GM13976 (cell line): Measurements from ENCODE around the gene ETS1.

Experiments used
- DNase-seq: peaks from one replicate; pipeline ENCODE4 v3.0.0; 2012; ENCODE audit warnings: low spot score
- in situ Hi-C: fragments of 300-500 bp; cut with MboI; formaldehyde crosslinking; loops from one replicate; pipeline ENCODE4 v1.12.0; 2022; ENCODE audit warnings: low sequenced_read_pairs, mixed read lengths, inconsistent platforms; ENCODE audit not compliant: unreplicated experiment
- TF ChIP-seq, protein P1 (sequence below): IDR thresholded peaks from 2 replicates; pipeline ENCODE4 v1.5.1; 2012; ENCODE audit warnings: borderline replicate concordance, mild to moderate bottlenecking; ENCODE audit not compliant: insufficient read depth; ENCODE audit errors: extremely low read depth, missing control alignments, control extremely low read depth

ETS1 gene

DNA sequence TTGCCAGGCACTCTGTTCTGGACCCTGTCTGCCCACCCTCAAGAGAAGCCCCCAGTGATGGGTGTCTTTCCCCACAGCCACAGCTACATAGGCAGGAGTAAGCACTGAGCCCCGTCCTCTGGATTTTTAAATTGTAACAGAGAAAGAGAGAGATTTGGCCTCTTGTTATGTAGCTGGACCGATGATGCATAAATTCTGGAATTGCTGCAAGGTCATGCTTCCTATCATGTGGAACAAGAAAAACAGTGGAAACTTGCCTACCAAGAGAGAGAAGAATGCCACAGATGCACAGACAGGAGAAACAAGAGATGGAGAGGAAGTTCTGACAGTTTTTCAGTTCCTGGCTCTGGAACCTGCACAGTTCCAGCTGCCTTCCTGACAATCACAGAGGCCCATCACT lies 150.2 kb downstream of the ETS1 start:
- in situ Hi-C loops: no loop called here
- TF ChIP-seq, protein P1, sequence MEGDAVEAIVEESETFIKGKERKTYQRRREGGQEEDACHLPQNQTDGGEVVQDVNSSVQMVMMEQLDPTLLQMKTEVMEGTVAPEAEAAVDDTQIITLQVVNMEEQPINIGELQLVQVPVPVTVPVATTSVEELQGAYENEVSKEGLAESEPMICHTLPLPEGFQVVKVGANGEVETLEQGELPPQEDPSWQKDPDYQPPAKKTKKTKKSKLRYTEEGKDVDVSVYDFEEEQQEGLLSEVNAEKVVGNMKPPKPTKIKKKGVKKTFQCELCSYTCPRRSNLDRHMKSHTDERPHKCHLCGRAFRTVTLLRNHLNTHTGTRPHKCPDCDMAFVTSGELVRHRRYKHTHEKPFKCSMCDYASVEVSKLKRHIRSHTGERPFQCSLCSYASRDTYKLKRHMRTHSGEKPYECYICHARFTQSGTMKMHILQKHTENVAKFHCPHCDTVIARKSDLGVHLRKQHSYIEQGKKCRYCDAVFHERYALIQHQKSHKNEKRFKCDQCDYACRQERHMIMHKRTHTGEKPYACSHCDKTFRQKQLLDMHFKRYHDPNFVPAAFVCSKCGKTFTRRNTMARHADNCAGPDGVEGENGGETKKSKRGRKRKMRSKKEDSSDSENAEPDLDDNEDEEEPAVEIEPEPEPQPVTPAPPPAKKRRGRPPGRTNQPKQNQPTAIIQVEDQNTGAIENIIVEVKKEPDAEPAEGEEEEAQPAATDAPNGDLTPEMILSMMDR: no peak
- no peak for DNase-seq

DNA sequence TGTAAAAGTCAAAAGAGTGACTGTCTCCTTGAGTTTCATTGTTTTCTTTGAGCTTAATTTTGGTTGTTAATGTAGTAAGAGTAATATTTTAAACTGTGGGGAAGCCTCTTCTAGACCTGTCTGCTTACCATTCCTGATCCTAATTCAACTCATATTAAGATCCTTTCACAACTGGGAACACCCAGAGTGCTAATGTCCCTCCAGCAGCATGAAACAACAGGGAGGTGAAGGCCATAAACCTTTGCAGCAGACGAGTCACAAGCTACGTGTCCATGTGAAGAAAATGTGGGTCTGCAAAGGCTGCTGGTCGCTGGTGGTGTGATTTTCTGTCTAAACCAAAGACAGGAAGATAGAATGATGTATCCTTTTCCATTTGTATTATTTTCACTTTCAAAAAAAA lies 152.5 kb downstream of the ETS1 start:
- DNase-seq: no peak
- in situ Hi-C loops: no loop called here
- TF ChIP-seq, protein P1: no peak

DNA sequence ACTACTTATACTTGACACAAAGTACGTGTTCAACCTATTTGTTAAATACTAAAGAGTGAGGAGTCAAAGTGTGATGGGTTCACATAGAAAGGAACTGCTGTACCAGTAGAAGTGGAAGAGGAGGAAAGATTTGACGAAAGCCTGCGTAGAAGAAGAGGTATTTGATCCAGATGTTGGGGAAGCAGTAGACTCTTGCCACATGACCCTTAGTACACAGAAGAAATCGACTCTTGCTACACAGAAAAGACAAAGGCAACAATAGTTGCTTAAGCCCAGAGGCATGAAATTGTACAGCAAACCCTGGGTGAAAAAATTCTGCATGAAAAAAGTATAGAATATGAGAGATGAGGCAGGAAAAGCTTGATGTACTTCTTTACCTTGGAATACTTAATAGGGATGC lies 152.9 kb downstream of the ETS1 start:
- no peak for DNase-seq
- in situ Hi-C loops: no loop called here
- TF ChIP-seq, protein P1: no peak

DNA sequence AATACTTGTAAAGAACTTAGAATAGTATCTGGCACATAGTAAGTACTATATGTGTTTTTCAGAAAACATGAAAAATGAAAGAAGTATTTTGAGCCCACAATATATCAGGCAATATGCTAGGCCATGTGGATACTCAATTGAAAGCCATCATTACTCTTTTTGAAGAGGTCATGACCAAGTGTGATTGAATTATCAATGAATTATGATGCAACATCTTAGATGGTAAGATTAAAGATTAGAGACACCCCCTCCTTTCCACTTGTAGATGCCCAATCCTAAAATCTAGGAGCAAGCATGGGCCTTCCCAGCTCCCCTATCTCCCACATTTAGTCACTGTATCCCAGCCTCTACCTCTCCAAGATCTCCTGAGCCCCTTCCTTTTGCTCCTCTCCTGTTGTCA lies 154.4 kb downstream of the ETS1 start:
- in situ Hi-C loops: no loop called here
- DNase-seq: no peak
- TF ChIP-seq, protein P1: no peak

DNA sequence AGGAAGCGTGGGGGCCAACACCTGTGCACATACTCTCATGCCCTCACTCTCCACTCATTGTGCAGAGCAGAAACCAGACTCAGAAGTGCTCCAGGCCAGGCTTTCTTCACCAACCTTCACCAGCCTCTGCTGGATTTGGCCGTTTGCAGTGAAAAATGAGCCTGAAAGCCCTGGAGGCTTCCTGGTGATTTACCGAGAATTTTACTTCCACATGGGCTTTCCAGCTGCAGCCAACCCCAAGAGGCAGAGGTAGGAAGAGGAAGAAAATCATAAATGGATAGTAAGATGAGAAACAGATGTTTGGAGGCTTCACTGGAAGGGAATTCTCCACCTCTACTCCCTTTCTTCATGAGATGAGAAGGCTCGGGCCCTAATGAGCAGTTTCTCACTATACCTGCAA lies 155.4 kb downstream of the ETS1 start:
- in situ Hi-C loops: no loop called here
- TF ChIP-seq, protein P1: no peak
- no peak for DNase-seq

DNA sequence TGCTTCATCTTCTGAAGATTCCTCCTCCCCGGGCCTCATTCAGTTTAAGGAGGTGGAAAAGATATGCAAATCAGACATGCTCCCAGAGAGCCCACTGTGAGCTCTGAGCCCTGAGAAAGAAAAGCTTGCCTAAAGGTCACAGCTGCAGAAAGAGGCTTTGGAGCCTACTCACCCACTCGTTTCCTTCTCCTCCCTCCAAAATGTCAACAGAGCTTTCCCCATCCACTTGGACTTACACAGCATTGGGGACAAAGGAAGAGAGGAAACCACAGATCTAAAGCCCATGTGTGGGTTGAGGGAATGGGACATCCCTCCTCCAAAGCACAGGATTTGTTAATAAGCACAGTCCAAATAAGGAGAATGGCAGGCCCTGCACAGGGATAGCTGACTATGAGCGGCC lies 158.4 kb downstream of the ETS1 start:
- no peak for DNase-seq
- in situ Hi-C loops: no loop called here
- TF ChIP-seq, protein P1: no peak

DNA sequence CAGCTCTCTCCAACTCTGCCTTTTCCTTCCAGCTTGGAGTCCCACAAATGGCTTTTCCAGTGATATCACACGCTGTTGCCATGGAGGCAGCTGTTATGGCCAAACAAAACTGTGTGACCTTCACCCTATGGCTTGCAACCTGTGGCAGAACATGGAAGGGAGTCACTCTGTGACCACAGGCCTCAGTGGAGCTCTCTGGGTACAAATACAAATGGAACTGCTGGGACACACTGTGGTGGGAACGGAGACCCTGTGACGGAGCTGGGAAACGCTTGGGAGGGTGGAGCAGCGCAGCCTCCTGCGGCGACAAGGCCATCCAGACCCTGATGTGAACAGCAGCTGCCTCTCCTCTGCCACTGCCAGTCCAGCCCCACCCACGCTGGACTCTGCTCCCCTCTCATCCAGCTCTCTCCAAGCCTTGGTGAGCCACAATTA lies 162.5 kb downstream of the ETS1 start:
- no peak for DNase-seq
- TF ChIP-seq, protein P1: no peak
- in situ Hi-C loops: no loop called here
